IMR-90 (cell line): Measurements from ENCODE around the gene SFTA2.

Experiments used
- CEBPB ChIP-seq: IDR thresholded peaks from 2 replicates; pipeline ENCODE4 v1.6.1; 2012; ENCODE audit warnings: low read depth, low read length, improper control_type of control experiment
- POLR2A ChIP-seq: IDR thresholded peaks from 2 replicates; pipeline ENCODE4 v1.6.1; 2012; ENCODE audit warnings: mild to moderate bottlenecking, low read depth, low read length
- RAD21 ChIP-seq: IDR thresholded peaks from 2 replicates; pipeline ENCODE4 v1.6.1; 2012; ENCODE audit warnings: low read length, improper control_type of control experiment
- TF ChIP-seq, protein P1 (sequence below): fragments of 150-350 bp; IDR thresholded peaks from 2 replicates; pipeline ENCODE4 v1.6.1; 2017; ENCODE audit warnings: mild to moderate bottlenecking, antibody characterized with exemption, low read length, low read depth
- TF ChIP-seq, protein P2 (sequence below): conservative IDR thresholded peaks from 2 replicates; pipeline ENCODE4 v1.5.1; 2012; ENCODE audit warnings: mild to moderate bottlenecking, low read depth, low read length, improper control_type of control experiment

DNA sequence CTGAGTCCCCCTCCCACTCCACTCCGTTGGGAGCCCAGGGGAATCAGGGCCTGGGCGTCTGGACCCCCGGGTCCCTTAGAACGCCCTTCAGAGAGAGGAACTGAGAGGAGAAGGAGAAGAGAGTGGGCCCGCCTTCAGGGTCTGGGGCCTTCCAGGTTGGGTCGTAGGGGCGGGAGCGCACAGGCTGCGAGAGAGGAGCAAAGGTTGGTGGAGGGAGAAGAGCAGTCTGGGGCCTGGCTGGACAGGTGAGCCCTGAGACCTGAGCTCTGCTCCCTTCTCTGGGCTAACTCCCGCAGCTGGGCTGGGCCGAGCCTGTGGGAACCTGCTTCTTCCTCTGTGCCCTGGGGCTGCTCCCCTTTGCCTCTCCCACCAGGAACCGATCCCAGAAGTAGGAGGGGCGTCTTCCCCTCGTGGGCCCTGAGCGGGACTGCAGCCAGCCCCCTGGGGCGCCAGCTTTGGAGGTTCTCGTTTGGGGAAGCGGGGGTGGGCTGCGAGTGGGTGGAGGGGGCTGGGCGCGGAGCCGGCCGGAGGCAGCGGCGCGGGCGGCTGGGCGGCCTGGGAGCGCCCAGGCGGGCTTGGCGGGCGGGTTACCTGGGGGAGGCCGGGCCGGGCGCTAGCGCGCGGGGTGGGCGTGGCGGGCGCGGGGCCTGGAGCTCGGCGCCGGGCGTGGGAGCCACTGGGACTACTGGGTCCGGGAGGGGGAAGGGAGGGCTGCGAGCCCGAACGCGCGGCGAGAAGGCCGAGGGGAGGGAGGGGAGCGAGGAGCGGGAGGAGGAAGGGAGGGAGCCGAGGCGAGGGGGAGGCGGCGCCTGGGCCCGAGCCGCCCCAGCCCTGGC, 48.1 kb downstream of the SFTA2 start, which contains the start of gene DDR1:
- TF ChIP-seq, protein P1, sequence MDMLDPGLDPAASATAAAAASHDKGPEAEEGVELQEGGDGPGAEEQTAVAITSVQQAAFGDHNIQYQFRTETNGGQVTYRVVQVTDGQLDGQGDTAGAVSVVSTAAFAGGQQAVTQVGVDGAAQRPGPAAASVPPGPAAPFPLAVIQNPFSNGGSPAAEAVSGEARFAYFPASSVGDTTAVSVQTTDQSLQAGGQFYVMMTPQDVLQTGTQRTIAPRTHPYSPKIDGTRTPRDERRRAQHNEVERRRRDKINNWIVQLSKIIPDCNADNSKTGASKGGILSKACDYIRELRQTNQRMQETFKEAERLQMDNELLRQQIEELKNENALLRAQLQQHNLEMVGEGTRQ = no peak
- TF ChIP-seq, protein P2, sequence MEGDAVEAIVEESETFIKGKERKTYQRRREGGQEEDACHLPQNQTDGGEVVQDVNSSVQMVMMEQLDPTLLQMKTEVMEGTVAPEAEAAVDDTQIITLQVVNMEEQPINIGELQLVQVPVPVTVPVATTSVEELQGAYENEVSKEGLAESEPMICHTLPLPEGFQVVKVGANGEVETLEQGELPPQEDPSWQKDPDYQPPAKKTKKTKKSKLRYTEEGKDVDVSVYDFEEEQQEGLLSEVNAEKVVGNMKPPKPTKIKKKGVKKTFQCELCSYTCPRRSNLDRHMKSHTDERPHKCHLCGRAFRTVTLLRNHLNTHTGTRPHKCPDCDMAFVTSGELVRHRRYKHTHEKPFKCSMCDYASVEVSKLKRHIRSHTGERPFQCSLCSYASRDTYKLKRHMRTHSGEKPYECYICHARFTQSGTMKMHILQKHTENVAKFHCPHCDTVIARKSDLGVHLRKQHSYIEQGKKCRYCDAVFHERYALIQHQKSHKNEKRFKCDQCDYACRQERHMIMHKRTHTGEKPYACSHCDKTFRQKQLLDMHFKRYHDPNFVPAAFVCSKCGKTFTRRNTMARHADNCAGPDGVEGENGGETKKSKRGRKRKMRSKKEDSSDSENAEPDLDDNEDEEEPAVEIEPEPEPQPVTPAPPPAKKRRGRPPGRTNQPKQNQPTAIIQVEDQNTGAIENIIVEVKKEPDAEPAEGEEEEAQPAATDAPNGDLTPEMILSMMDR = no peak
- TF ChIP-seq RAD21 = no peak
- no peak for TF ChIP-seq POLR2A
- no peak for TF ChIP-seq CEBPB
